Caco-2 (cell line): ENCODE data around the gene SV2B. TPM values are rescaled to one million over a fixed set of nuclear protein-coding genes. Genes with fewer than 3 reads are reported as not detected.

Experiments used
- BruUV-seq: library from RNA; stranded (reverse); fragments of 400-500 nt; replicated peaks from 2 replicates; lab custom pipeline; 2021; lab: Mats Ljungman, UMichigan
- CTCF ChIA-PET: fragments of 300-600 bp; sonication (Branson Sonifier 250); formaldehyde crosslinking; loops from one replicate; lab custom pipeline; 2022; ENCODE audit warnings: antibody characterized with exemption; lab: Charles Lee
- POLR2A ChIA-PET: fragments of 300-600 bp; sonication (Branson Sonifier 250); formaldehyde crosslinking; loops from one replicate; lab custom pipeline; 2022; ENCODE audit warnings: antibody characterized with exemption; lab: Charles Lee
- DNase-seq, 2 experiments: peaks; one replicate each; pipeline versions ENCODE4 v3.0.0 to v3.0.0-alpha.2; 2020 to 2022
- H3K27me3 ChIP-seq: replicated peaks from 2 replicates; pipeline ENCODE4 v1.6.0; 2011; ENCODE audit warnings: low read length; ENCODE audit not compliant: control insufficient read depth, insufficient read depth
- H3K36me3 ChIP-seq: 2 replicates; pipeline ENCODE4 v1.5.1; 2011; ENCODE audit warnings: low read length; ENCODE audit not compliant: control insufficient read depth, insufficient read depth
- H3K4me1 ChIP-seq: fragments of 250-450 bp; sonication (Bioruptor Pico); 2 replicates; pipeline ENCODE4 v1.5.1; 2020; ENCODE audit warnings: mild to moderate bottlenecking
- H3K4me3 ChIP-seq: 2 replicates; pipeline ENCODE4 v1.5.1; 2011; ENCODE audit warnings: low read depth, mild to moderate bottlenecking, control low read depth, low read length
- H3K9me3 ChIP-seq: fragments of 250-450 bp; sonication (Bioruptor Pico); 2 replicates; pipeline ENCODE4 v1.5.1; 2020; ENCODE audit warnings: mild to moderate bottlenecking, moderate library complexity
- H3K27ac Mint-ChIP-seq: one replicate; pipeline ENCODE4 v1.8.0; 2022; ENCODE audit warnings: mixed read lengths; ENCODE audit not compliant: unreplicated experiment
- H3K27me3 Mint-ChIP-seq: one replicate; pipeline ENCODE4 v1.8.0; 2022; ENCODE audit warnings: mixed read lengths; ENCODE audit not compliant: insufficient read depth, unreplicated experiment
- H3K36me3 Mint-ChIP-seq: one replicate; pipeline ENCODE4 v1.8.0; 2022; ENCODE audit warnings: mild to moderate bottlenecking, mixed read lengths; ENCODE audit not compliant: insufficient read depth, unreplicated experiment
- H3K4me1 Mint-ChIP-seq: one replicate; pipeline ENCODE4 v1.8.0; 2022; ENCODE audit warnings: low read depth, mixed read lengths; ENCODE audit not compliant: unreplicated experiment
- H3K4me3 Mint-ChIP-seq: one replicate; pipeline ENCODE4 v1.8.0; 2022; ENCODE audit warnings: mild to moderate bottlenecking, moderate library complexity, mixed read lengths; ENCODE audit not compliant: unreplicated experiment
- H3K9me3 Mint-ChIP-seq: one replicate; pipeline ENCODE4 v1.8.0; 2022; ENCODE audit warnings: mixed read lengths; ENCODE audit not compliant: unreplicated experiment
- intact Hi-C: fragments of 100-400 bp; cut with micrococcal nuclease; formaldehyde crosslinking; loops from one replicate; pipeline ENCODE4 v1.10.0; 2022; ENCODE audit not compliant: unreplicated experiment
- total RNA-seq: library from RNA; stranded (reverse); gene quantifications from 2 replicates; pipeline ENCODE4 v1.2.3, GENCODE V29; 2022
- TF ChIP-seq, protein P1 (sequence below), 2 experiments: fragments of 200-600 bp in 1 of 2; IDR thresholded peaks; 1 replicate in 1 of 2; 2 replicates in 1 of 2; pipeline versions ENCODE4 v1.5.1 to v1.8.0; 2011 to 2022; ENCODE audit warnings: antibody characterized with exemption in 1 of 2, control low read depth in 1 of 2, inconsistent platforms in 1 of 2, low read depth in 1 of 2, low read length in 1 of 2, mild to moderate bottlenecking in 1 of 2, moderate library complexity in 1 of 2; ENCODE audit not compliant: insufficient read depth in 1 of 2, severe bottlenecking in 1 of 2, unreplicated experiment in 1 of 2

SV2B gene
- total RNA-seq, 1 experiment from 2014 or later: not detected

DNA sequence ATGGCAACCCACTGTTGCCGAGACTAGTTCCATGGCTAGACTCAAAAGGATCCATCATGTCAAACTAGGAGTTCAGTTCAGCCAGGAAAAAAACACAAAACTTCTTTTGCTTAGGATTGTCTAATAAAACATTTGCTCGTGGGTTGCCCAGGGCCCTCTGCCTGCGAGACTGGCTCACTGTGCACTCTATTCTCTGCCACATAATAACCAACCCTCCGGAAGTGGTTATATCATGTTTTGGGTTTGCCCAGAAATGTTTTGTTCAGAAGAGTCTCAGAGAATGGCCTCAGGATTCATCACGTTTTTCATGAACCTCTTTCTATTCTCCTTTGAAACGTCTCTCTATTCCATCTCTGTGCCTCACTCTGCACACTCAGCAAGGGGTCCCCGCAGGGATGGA is 216.1 kb downstream of the SV2B start:
- BruUV-seq: no TSS peak
- intact Hi-C loops: no loop called here
- Histone ChIP-seq H3K36me3 (no peaks in the 10 kb centered on the region), H3K4me3 (no peak overlapping the region), H3K27me3 (no peaks in the 10 kb centered on the region), H3K9me3 (no peaks in the 10 kb centered on the region), H3K4me1 (no peaks in the 10 kb centered on the region)
- Mint-ChIP-seq H3K4me3 (no peak overlapping the region), H3K27ac (no peak overlapping the region), H3K36me3 (no peaks in the 10 kb centered on the region), H3K9me3 (no peaks in the 10 kb centered on the region), H3K4me1 (no peaks in the 10 kb centered on the region), H3K27me3 (peaks cover 17% of the 10 kb centered on the region)
- TF ChIP-seq, protein P1, sequence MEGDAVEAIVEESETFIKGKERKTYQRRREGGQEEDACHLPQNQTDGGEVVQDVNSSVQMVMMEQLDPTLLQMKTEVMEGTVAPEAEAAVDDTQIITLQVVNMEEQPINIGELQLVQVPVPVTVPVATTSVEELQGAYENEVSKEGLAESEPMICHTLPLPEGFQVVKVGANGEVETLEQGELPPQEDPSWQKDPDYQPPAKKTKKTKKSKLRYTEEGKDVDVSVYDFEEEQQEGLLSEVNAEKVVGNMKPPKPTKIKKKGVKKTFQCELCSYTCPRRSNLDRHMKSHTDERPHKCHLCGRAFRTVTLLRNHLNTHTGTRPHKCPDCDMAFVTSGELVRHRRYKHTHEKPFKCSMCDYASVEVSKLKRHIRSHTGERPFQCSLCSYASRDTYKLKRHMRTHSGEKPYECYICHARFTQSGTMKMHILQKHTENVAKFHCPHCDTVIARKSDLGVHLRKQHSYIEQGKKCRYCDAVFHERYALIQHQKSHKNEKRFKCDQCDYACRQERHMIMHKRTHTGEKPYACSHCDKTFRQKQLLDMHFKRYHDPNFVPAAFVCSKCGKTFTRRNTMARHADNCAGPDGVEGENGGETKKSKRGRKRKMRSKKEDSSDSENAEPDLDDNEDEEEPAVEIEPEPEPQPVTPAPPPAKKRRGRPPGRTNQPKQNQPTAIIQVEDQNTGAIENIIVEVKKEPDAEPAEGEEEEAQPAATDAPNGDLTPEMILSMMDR (IDR thresholded peaks at IDR 0.05; ENCODE audit: insufficient read depth in 1 of 2, low read depth in 1 of 2, low read length in 1 of 2, severe bottlenecking in 1 of 2, unreplicated experiment in 1 of 2): no peak
- ChIA-PET POLR2A (no interaction called here), CTCF (no interaction called here)
- no peak for DNase-seq

DNA sequence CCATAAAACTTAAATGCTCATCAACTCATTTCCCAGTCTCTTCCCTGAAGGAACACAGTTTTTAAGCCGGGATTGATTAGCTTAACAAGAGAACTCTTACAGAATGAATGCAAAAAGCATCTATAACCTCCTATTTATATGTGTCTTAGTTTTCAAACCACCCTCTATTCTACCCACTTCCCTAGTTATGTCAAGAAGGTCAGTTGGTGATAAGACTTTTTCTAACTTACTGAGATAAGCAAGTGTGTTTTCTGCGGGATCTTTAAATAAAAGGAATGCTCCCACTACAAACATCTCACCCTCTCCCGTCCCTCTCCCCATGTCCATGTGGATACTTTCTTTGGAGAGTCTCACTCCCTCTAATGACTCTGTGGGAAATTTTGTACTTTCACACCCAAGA is 218.5 kb downstream of the SV2B start:
- Mint-ChIP-seq H3K9me3 (no peaks in the 10 kb centered on the region), H3K27me3 (peaks cover 7% of the 10 kb centered on the region), H3K27ac (no peak overlapping the region), H3K4me1 (no peaks in the 10 kb centered on the region), H3K36me3 (no peaks in the 10 kb centered on the region), H3K4me3 (no peak overlapping the region)
- no peak for DNase-seq
- Histone ChIP-seq H3K4me1 (no peaks in the 10 kb centered on the region), H3K9me3 (no peaks in the 10 kb centered on the region), H3K27me3 (no peaks in the 10 kb centered on the region), H3K4me3 (no peak overlapping the region), H3K36me3 (no peaks in the 10 kb centered on the region)
- intact Hi-C loops: no loop called here
- ChIA-PET POLR2A (no interaction called here), CTCF (no interaction called here)
- no TSS peak for BruUV-seq
- TF ChIP-seq, protein P1 (IDR thresholded peaks at IDR 0.05; ENCODE audit: insufficient read depth in 1 of 2, low read depth in 1 of 2, low read length in 1 of 2, severe bottlenecking in 1 of 2, unreplicated experiment in 1 of 2): no peak

DNA sequence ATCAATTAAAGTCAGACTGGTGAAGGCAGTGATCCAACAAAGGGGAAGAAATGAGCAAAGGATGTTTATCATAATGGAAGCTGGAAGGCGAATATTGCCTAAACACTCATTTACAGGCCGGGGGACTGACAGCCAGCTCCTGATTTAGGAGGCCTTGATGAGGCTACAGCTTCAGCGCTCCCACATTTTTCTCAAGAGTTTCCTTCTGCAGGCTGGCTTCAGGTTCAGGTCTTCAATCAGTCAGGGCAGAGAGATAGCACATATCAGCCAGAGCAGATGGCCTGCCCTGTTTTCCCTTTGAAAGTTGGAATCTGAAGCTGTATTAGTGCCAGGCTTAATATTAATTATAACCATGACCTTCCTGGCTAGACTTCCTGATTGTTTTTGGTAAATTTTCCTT is 218.9 kb downstream of the SV2B start:
- CTCF ChIA-PET: no interaction called here
- POLR2A ChIA-PET: no interaction called here
- peaks cover 10% of the 10 kb centered on the region for H3K27me3 Mint-ChIP-seq
- H3K36me3 Mint-ChIP-seq: no peaks in the 10 kb centered on the region
- intact Hi-C loops: no loop called here
- no peak overlapping the region for H3K4me3 Mint-ChIP-seq
- H3K9me3 ChIP-seq: no peaks in the 10 kb centered on the region
- no peaks in the 10 kb centered on the region for H3K4me1 Mint-ChIP-seq
- no peak for DNase-seq
- no peaks in the 10 kb centered on the region for H3K4me1 ChIP-seq
- H3K9me3 Mint-ChIP-seq: no peaks in the 10 kb centered on the region
- H3K27ac Mint-ChIP-seq: no peak overlapping the region
- H3K4me3 ChIP-seq: no peak overlapping the region
- no peaks in the 10 kb centered on the region for H3K27me3 ChIP-seq
- TF ChIP-seq, protein P1 (IDR thresholded peaks at IDR 0.05; ENCODE audit: insufficient read depth in 1 of 2, low read depth in 1 of 2, low read length in 1 of 2, severe bottlenecking in 1 of 2, unreplicated experiment in 1 of 2): no peak
- no peaks in the 10 kb centered on the region for H3K36me3 ChIP-seq
- BruUV-seq: no TSS peak
